Upper lobe of left lung (tissue), 4 donors: ENCODE measurements around the gene ASB13.

Experiments
- CTCF ChIP-seq, 6 experiments: fragments of 450-650 bp in 4 of 6; fragments of 200-600 bp in 2 of 6; sonication (generic) in 2 of 6; IDR thresholded peaks; one replicate each; pipeline ENCODE4 v1.5.1; 2016 to 2019; ENCODE audit warnings: antibody characterized with exemption in 6 of 6
- EP300 ChIP-seq, 4 donors: sonication (generic); formaldehyde crosslinking; IDR thresholded peaks; one replicate each; pipeline ENCODE4 v1.5.1; 2017; ENCODE audit warnings: antibody characterized with exemption in 4 of 4, control low read depth in 2 of 4

DNA sequence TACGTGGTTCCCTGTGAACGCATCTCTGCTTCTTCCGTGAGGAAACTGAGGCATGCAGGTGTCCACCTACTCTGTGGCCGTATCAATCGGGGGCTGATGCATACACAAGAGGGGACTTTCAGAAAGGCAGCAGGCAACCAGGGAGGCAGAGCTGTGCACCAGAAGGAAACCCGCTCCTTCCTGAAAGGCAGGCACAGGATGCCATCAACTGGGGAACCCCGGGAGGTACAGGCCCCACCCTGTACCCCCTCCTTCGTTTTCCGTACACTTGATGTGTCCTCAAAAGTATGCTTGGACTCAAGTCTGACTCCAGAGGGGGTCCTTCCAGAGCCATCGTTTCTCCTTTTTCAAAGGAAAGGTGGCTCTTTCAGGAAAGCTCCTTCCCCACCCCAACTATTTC, 59.5 kb downstream of the ASB13 start:
- TF ChIP-seq CTCF (IDR thresholded peaks at IDR 0.05) (no peak), EP300 (IDR thresholded peaks at IDR 0.05) (no peak)
